ENCODE measurements around the gene EGLN1.

- TF ChIP-seq POLR2A (IDR thresholded peaks at IDR 0.05), result no peak
- TF ChIP-seq, protein P1, sequence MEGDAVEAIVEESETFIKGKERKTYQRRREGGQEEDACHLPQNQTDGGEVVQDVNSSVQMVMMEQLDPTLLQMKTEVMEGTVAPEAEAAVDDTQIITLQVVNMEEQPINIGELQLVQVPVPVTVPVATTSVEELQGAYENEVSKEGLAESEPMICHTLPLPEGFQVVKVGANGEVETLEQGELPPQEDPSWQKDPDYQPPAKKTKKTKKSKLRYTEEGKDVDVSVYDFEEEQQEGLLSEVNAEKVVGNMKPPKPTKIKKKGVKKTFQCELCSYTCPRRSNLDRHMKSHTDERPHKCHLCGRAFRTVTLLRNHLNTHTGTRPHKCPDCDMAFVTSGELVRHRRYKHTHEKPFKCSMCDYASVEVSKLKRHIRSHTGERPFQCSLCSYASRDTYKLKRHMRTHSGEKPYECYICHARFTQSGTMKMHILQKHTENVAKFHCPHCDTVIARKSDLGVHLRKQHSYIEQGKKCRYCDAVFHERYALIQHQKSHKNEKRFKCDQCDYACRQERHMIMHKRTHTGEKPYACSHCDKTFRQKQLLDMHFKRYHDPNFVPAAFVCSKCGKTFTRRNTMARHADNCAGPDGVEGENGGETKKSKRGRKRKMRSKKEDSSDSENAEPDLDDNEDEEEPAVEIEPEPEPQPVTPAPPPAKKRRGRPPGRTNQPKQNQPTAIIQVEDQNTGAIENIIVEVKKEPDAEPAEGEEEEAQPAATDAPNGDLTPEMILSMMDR (IDR thresholded peaks at IDR 0.05), result no peak
Observed at GRCh38 chr1:231319080-231319479, 103.0 kb downstream of the EGLN1 start.
